ENCODE measurements around the gene CSTF2T.

Gene CSTF2T

GRCh38 chr10:51699475-51700227, at the start of gene CSTF2T:
Gene CSTF2T, minus strand, starts transcription at chr10:51699595. Its CDS starts 46 bp downstream, at chr10:51699549.
- DNase-seq (ENCODE audit: low spot score) = peak; percentile 91

GRCh38 chr10:51748959-51749358, 49.6 kb upstream of the CSTF2T start:
- no peak for DNase-seq (ENCODE audit: low spot score)

GRCh38 chr10:51747216-51747615, 47.8 kb upstream of the CSTF2T start:
- no peak for DNase-seq (ENCODE audit: low spot score)

- no peak for DNase-seq (ENCODE audit: low spot score)
Observed at GRCh38 chr10:51745397-51745796, 46.0 kb upstream of the CSTF2T start.

GRCh38 chr10:51744235-51745000, 45.0 kb upstream of the CSTF2T start:
- DNase-seq (ENCODE audit: low spot score) = no peak

- DNase-seq (ENCODE audit: low spot score) = no peak
Observed at GRCh38 chr10:51743146-51743545, 43.8 kb upstream of the CSTF2T start.

GRCh38 chr10:51733057-51733456, 33.7 kb upstream of the CSTF2T start:
- DNase-seq (ENCODE audit: low spot score) = no peak

- no peak for DNase-seq (ENCODE audit: low spot score)
Observed at GRCh38 chr10:51729822-51730555, 30.6 kb upstream of the CSTF2T start.

- no peak for DNase-seq (ENCODE audit: low spot score)
Observed at GRCh38 chr10:51724038-51724437, 24.6 kb upstream of the CSTF2T start.

- no peak for DNase-seq (ENCODE audit: low spot score)
Observed at GRCh38 chr10:51718804-51719291, 19.5 kb upstream of the CSTF2T start.

- DNase-seq (ENCODE audit: low spot score) = no peak
Observed at GRCh38 chr10:51716981-51717380, 17.6 kb upstream of the CSTF2T start.

- no peak for DNase-seq (ENCODE audit: low spot score)
Observed at GRCh38 chr10:51711519-51711891, 12.1 kb upstream of the CSTF2T start.

- DNase-seq (ENCODE audit: low spot score) = no peak
Observed at GRCh38 chr10:51709324-51709972, 10.1 kb upstream of the CSTF2T start.

GRCh38 chr10:51708609-51709008, 9.2 kb upstream of the CSTF2T start:
- no peak for DNase-seq (ENCODE audit: low spot score)

GRCh38 chr10:51707821-51708424, 8.5 kb upstream of the CSTF2T start:
- no peak for DNase-seq (ENCODE audit: low spot score)

- no peak for DNase-seq (ENCODE audit: low spot score)
Observed at GRCh38 chr10:51707392-51707791, 8.0 kb upstream of the CSTF2T start.

GRCh38 chr10:51706225-51706624, 6.8 kb upstream of the CSTF2T start:
- DNase-seq (ENCODE audit: low spot score) = no peak

- DNase-seq (ENCODE audit: low spot score) = no peak
Observed at GRCh38 chr10:51705774-51706173, 6.4 kb upstream of the CSTF2T start.

- no peak for DNase-seq (ENCODE audit: low spot score)
Observed at GRCh38 chr10:51700228-51700817, 928 bp upstream of the CSTF2T start.

GRCh38 chr10:51699145-51699474, 285 bp downstream of the CSTF2T start:
- DNase-seq (ENCODE audit: low spot score) = no peak

- no peak for DNase-seq (ENCODE audit: low spot score)
Observed at GRCh38 chr10:51698473-51699063, 827 bp downstream of the CSTF2T start.

All from RKO (cell line).